WTC11 (cell line): ENCODE data around the gene BPI. TPM values are rescaled to one million over a fixed set of nuclear protein-coding genes. Genes with fewer than 3 reads are reported as not detected.
A peak's percentile ranks its signal among the peaks of the same experiment; 100 is the strongest.

Source experiments
- ATAC-seq: fragments of 200-7000 bp; cut with Tn5 transposase; 2 replicates; pipeline ENCODE4 v1.10.0; 2021; ENCODE audit warnings: mild to moderate bottlenecking, moderate library complexity
- CTCF ChIA-PET: fragments of 300-600 bp; sonication (Branson Sonifier 250); formaldehyde crosslinking; loops from one replicate; lab custom pipeline; 2021; ENCODE audit warnings: antibody characterized with exemption; lab: Charles Lee
- POLR2A ChIA-PET: fragments of 350-600 bp; sonication (Branson Sonifier 250); formaldehyde crosslinking; loops from one replicate; lab custom pipeline; 2021; ENCODE audit warnings: antibody characterized with exemption; lab: Charles Lee
- DNase-seq: peaks from one replicate; pipeline ENCODE4 v3.0.0; 2021; ENCODE audit warnings: low spot score
- H3K27ac Mint-ChIP-seq: 2 replicates; pipeline ENCODE4 v1.8.0; 2021; ENCODE audit warnings: mixed read lengths
- H3K27me3 Mint-ChIP-seq: 2 replicates; pipeline ENCODE4 v1.8.0; 2021; ENCODE audit warnings: low read depth, mild to moderate bottlenecking, moderate library complexity, mixed read lengths
- H3K36me3 Mint-ChIP-seq: 2 replicates; pipeline ENCODE4 v1.8.0; 2021; ENCODE audit warnings: mixed read lengths
- H3K4me1 Mint-ChIP-seq: 2 replicates; pipeline ENCODE4 v1.8.0; 2022; ENCODE audit warnings: mixed read lengths
- H3K4me3 Mint-ChIP-seq: 2 replicates; pipeline ENCODE4 v1.8.0; 2021; ENCODE audit warnings: mild to moderate bottlenecking, moderate library complexity, mixed read lengths
- H3K9me3 Mint-ChIP-seq: 2 replicates; pipeline ENCODE4 v1.8.0; 2021; ENCODE audit warnings: mixed read lengths
- AFF4 ChIP-seq: sonication (generic); formaldehyde crosslinking; IDR thresholded peaks from 2 replicates; pipeline ENCODE4 v1.8.1; 2023; ENCODE audit warnings: mild to moderate bottlenecking, missing genetic modification reagents, borderline replicate concordance
- AR ChIP-seq: fragments of 250-450 bp; sonication (Bioruptor Pico); IDR thresholded peaks from 2 replicates; pipeline ENCODE4 v1.9.0; 2021; ENCODE audit warnings: mild to moderate bottlenecking
- ATF1 ChIP-seq: sonication (generic); formaldehyde crosslinking; IDR thresholded peaks from 2 replicates; pipeline ENCODE4 v1.8.1; 2023; ENCODE audit warnings: mild to moderate bottlenecking, moderate library complexity, missing genetic modification reagents
- ATF3 ChIP-seq: sonication (generic); formaldehyde crosslinking; conservative IDR thresholded peaks from 2 replicates; pipeline ENCODE4 v1.8.1; 2022; ENCODE audit warnings: mild to moderate bottlenecking, missing genetic modification reagents
- ATF6 ChIP-seq: sonication (generic); formaldehyde crosslinking; IDR thresholded peaks from 2 replicates; pipeline ENCODE4 v1.8.1; 2023; ENCODE audit warnings: mild to moderate bottlenecking, missing genetic modification reagents
- ETV6 ChIP-seq: sonication (generic); formaldehyde crosslinking; IDR thresholded peaks from 2 replicates; pipeline ENCODE4 v1.8.1; 2022; ENCODE audit warnings: mild to moderate bottlenecking, missing genetic modification reagents
- FOXK1 ChIP-seq: sonication (generic); formaldehyde crosslinking; IDR thresholded peaks from 2 replicates; pipeline ENCODE4 v1.8.0; 2022; ENCODE audit warnings: mild to moderate bottlenecking, moderate library complexity, missing genetic modification reagents
- MXD4 ChIP-seq: fragments of 250-450 bp; sonication (Bioruptor Pico); IDR thresholded peaks from 2 replicates; pipeline ENCODE4 v1.8.0; 2021; ENCODE audit warnings: mild to moderate bottlenecking, moderate library complexity, borderline replicate concordance
- NR3C1 ChIP-seq: sonication (generic); formaldehyde crosslinking; conservative IDR thresholded peaks from 2 replicates; pipeline ENCODE4 v1.8.1; 2023; ENCODE audit warnings: low read depth, mild to moderate bottlenecking, missing genetic modification reagents
- STAT6 ChIP-seq: sonication (generic); formaldehyde crosslinking; conservative IDR thresholded peaks from 2 replicates; pipeline ENCODE4 v1.8.1; 2023; ENCODE audit warnings: mild to moderate bottlenecking, low read depth, missing genetic modification reagents, moderate library complexity
- ZBTB21 ChIP-seq: sonication (generic); formaldehyde crosslinking; IDR thresholded peaks from 2 replicates; pipeline ENCODE4 v1.8.1; 2023; ENCODE audit warnings: mild to moderate bottlenecking, missing genetic modification reagents, borderline replicate concordance
- ZNF121 ChIP-seq: sonication (generic); formaldehyde crosslinking; IDR thresholded peaks from 2 replicates; pipeline ENCODE4 v1.8.0; 2023; ENCODE audit warnings: missing genetic modification reagents
- ZNF416 ChIP-seq: fragments of 250-450 bp; sonication (Bioruptor Pico); IDR thresholded peaks from 2 replicates; pipeline ENCODE4 v1.9.0; 2021; ENCODE audit warnings: mild to moderate bottlenecking, inconsistent platforms
- total RNA-seq: library from RNA; stranded (reverse); gene quantifications from 3 replicates; pipeline ENCODE4 v1.2.3, GENCODE V29; 2021
- TF ChIP-seq, protein P1 (sequence below): sonication (generic); formaldehyde crosslinking; IDR thresholded peaks from 2 replicates; pipeline ENCODE4 v1.8.0; 2022; ENCODE audit warnings: mild to moderate bottlenecking, missing genetic modification reagents
- TF ChIP-seq, protein P2 (sequence below): sonication (generic); formaldehyde crosslinking; IDR thresholded peaks from 2 replicates; pipeline ENCODE4 v1.8.0; 2022; ENCODE audit warnings: mild to moderate bottlenecking, missing genetic modification reagents
- TF ChIP-seq, protein P3 (sequence below): sonication (generic); formaldehyde crosslinking; IDR thresholded peaks from 2 replicates; pipeline ENCODE4 v1.8.1; 2022; ENCODE audit warnings: low read depth, mild to moderate bottlenecking, moderate library complexity, missing genetic modification reagents, borderline replicate concordance

BPI gene
- total RNA-seq, 1 experiment from 2014 or later = not detected

GRCh38 chr20:38355161-38356012, 51.4 kb downstream of the BPI start:
- H3K4me1 Mint-ChIP-seq = peaks cover 36% of the 10 kb centered on the region
- peak; percentile 54 for ATAC-seq

DNA sequence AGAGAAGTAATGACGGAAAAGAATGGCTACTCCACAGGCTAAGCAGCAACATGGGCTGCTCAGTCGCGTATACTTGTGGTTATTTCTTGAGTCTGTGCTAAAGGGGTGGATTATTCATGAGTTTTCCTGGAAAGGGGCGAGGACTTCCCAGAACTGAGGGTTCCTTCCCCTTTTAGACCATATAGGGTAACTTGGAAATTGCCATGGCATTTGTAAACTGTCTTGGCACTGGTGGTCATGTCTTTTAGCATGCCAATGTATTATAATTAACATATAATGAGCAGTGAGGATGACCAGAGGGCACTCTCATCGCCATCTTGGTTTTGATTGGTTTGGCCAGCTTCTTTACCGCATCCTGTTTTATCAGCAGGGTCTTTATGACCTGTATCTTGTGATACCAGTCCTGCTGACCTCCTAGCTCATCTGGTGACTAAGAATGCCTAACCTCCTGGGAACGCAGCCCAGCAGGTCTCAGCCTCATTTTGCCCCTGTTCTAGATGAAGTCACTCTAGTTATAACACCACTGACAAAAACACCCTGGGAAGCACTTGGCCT, 53.8 kb downstream of the BPI start:
- no peak overlapping the region for H3K4me3 Mint-ChIP-seq
- ATAC-seq (no peak), DNase-seq (no peak)
- ChIA-PET CTCF (interaction anchor here (1.2 to 12.6 kb wide), 3 partner anchors 19 to 51 kb away, joined by 12 to 329 read pairs (median 62); no protein-coding TSS in a partner anchor), POLR2A (no interaction called here)
- H3K36me3 Mint-ChIP-seq = no peaks in the 10 kb centered on the region
- no peak overlapping the region for H3K27ac Mint-ChIP-seq
- no peaks in the 10 kb centered on the region for H3K9me3 Mint-ChIP-seq
- no peaks in the 10 kb centered on the region for H3K27me3 Mint-ChIP-seq
- H3K4me1 Mint-ChIP-seq = peaks cover 31% of the 10 kb centered on the region
- no peak for TF ChIP-seq ETV6 (CRISPR knock-in tag)
- TF ChIP-seq AR (CRISPR knock-in tag) = no peak
- TF ChIP-seq, protein P1, sequence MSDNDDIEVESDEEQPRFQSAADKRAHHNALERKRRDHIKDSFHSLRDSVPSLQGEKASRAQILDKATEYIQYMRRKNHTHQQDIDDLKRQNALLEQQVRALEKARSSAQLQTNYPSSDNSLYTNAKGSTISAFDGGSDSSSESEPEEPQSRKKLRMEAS (CRISPR knock-in tag) = no peak
- no peak for TF ChIP-seq STAT6 (CRISPR knock-in tag)
- TF ChIP-seq ATF6 (CRISPR knock-in tag) = no peak
- TF ChIP-seq MXD4 (CRISPR knock-in tag) = no peak
- TF ChIP-seq, protein P2, sequence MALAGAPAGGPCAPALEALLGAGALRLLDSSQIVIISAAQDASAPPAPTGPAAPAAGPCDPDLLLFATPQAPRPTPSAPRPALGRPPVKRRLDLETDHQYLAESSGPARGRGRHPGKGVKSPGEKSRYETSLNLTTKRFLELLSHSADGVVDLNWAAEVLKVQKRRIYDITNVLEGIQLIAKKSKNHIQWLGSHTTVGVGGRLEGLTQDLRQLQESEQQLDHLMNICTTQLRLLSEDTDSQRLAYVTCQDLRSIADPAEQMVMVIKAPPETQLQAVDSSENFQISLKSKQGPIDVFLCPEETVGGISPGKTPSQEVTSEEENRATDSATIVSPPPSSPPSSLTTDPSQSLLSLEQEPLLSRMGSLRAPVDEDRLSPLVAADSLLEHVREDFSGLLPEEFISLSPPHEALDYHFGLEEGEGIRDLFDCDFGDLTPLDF = no peak
- TF ChIP-seq ATF3 = no peak
- TF ChIP-seq, protein P3, sequence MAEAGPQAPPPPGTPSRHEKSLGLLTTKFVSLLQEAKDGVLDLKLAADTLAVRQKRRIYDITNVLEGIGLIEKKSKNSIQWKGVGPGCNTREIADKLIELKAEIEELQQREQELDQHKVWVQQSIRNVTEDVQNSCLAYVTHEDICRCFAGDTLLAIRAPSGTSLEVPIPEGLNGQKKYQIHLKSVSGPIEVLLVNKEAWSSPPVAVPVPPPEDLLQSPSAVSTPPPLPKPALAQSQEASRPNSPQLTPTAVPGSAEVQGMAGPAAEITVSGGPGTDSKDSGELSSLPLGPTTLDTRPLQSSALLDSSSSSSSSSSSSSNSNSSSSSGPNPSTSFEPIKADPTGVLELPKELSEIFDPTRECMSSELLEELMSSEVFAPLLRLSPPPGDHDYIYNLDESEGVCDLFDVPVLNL (CRISPR knock-in tag) = no peak

More at GRCh38 chr20:38355161-38356012, 51.4 kb downstream of the BPI start:
- POLR2A ChIA-PET = no interaction called here
- Mint-ChIP-seq H3K36me3 (no peaks in the 10 kb centered on the region), H3K4me3 (no peak overlapping the region), H3K27me3 (no peaks in the 10 kb centered on the region), H3K27ac (no peak overlapping the region), H3K9me3 (no peaks in the 10 kb centered on the region)
- TF ChIP-seq ZBTB21 (CRISPR knock-in tag) (no peak), FOXK1 (CRISPR knock-in tag) (no peak), ZNF121 (CRISPR knock-in tag) (no peak), ZNF416 (CRISPR knock-in tag) (no peak), AFF4 (CRISPR knock-in tag) (no peak), ATF1 (no peak), NR3C1 (CRISPR knock-in tag) (no peak)
- DNase-seq = peak; percentile 38
- CTCF ChIA-PET = interaction anchor here (0.8 to 12.6 kb wide), 6 partner anchors 11 to 282 kb away, joined by 3 to 329 read pairs (median 4); no protein-coding TSS in a partner anchor
